H1 (cell line): ENCODE measurements around the gene PRR16. TPM values are rescaled to one million over a fixed set of nuclear protein-coding genes. Genes with fewer than 3 reads are reported as not detected.

Experiments
- ATF3 ChIP-seq: IDR thresholded peaks from 2 replicates; pipeline ENCODE4 v1.6.1; 2011; ENCODE audit warnings: low read depth, mild to moderate bottlenecking, low read length; ENCODE audit not compliant: insufficient read depth
- BRCA1 ChIP-seq: IDR thresholded peaks from 2 replicates; pipeline ENCODE4 v1.6.1; 2012; ENCODE audit warnings: low read depth, low read length, improper control_type of control experiment
- CBX5 ChIP-seq: fragments of 300-800, 300-1000 bp; sonication (generic); IDR thresholded peaks from 2 replicates; pipeline ENCODE4 v1.7.1; 2016; ENCODE audit warnings: antibody characterized with exemption, low read length, low read depth
- CHD1 ChIP-seq: IDR thresholded peaks from 2 replicates; pipeline ENCODE4 v1.6.1; 2012; ENCODE audit warnings: low read depth, low read length, improper control_type of control experiment
- CHD7 ChIP-seq: fragments of 300-600 bp; sonication (generic); IDR thresholded peaks from 2 replicates; pipeline ENCODE4 v1.7.1; 2012; ENCODE audit warnings: low read length, moderate library complexity, mild to moderate bottlenecking, inconsistent platforms; ENCODE audit not compliant: insufficient replicate concordance
- CREB1 ChIP-seq: IDR thresholded peaks from 2 replicates; pipeline ENCODE4 v1.6.1; 2012; ENCODE audit warnings: inconsistent platforms
- CTBP2 ChIP-seq: IDR thresholded peaks from 2 replicates; pipeline ENCODE4 v1.7.0; 2011; ENCODE audit warnings: borderline replicate concordance, mild to moderate bottlenecking, moderate library complexity, mixed read lengths, low read length; ENCODE audit not compliant: insufficient read depth, insufficient read length
- EZH2 ChIP-seq: fragments of 200-600 bp; sonication (generic); IDR thresholded peaks from 2 replicates; pipeline ENCODE4 v1.7.1; 2012; ENCODE audit warnings: low read depth, mild to moderate bottlenecking, moderate library complexity, low read length, inconsistent platforms; ENCODE audit not compliant: severe bottlenecking
- KDM4A ChIP-seq: IDR thresholded peaks from one replicate; pipeline ENCODE4 v1.7.1; 2012; ENCODE audit warnings: low read depth, mild to moderate bottlenecking, moderate library complexity, low read length, inconsistent platforms; ENCODE audit not compliant: severe bottlenecking
- SRF ChIP-seq: IDR thresholded peaks from 2 replicates; pipeline ENCODE4 v1.6.1; 2011; ENCODE audit warnings: mild to moderate bottlenecking, low read depth, low read length, moderate library complexity
- TCF12 ChIP-seq: IDR thresholded peaks from 2 replicates; pipeline ENCODE4 v1.6.1; 2011; ENCODE audit warnings: low read depth, mild to moderate bottlenecking, low read length
- polyA plus RNA-seq, 7 experiments: library from polyadenylated mRNA; depleted of rRNA in 3 of 7; stranded (reverse) in 5 of 7; unstranded in 2 of 7; fragments of >200 nt in 5 of 7; fragments of 200-250 nt in 2 of 7; gene quantifications; 1 replicate in 5 of 7; 2 replicates in 1 of 7; 4 replicates in 1 of 7; pipeline versions ENCODE4 v1.2.1 to v1.2.3, GENCODE V29; 2011 to 2013; ENCODE audit warnings: missing spikeins in 2 of 7, mixed read lengths in 2 of 7
- total RNA-seq: library from RNA; stranded (reverse); fragmentation: NEBNext Ultra II Directional; extraction: Animal tissue kit (Norgen Biotek cat#: 25700); gene quantifications from 2 replicates; pipeline ENCODE4 v1.2.1, GENCODE V29; 2021

PRR16 gene
- total and polyA plus RNA-seq, 2 of the 8 experiments (the other 6 are each of a cell fraction or from before 2014, with no cell fraction given): 0.73 to 1.6 TPM

- TF ChIP-seq CHD7: no peak
- TF ChIP-seq CREB1: no peak
- no peak for TF ChIP-seq ATF3
- no peak for TF ChIP-seq EZH2
- TF ChIP-seq CHD1: no peak
- TF ChIP-seq BRCA1: no peak
- TF ChIP-seq KDM4A: no peak
- TF ChIP-seq TCF12: no peak
- no peak for TF ChIP-seq CTBP2
- TF ChIP-seq SRF: no peak
- no peak for TF ChIP-seq CBX5
These were observed 242.8 kb downstream of the PRR16 start (continued) for GRCh38 chr5:120706877-120707276.
